Measurements from ENCODE around the gene LCE3D. TPM values are rescaled to one million over a fixed set of nuclear protein-coding genes. Genes with fewer than 3 reads are reported as not detected.

LCE3D gene
- total and polyA plus RNA-seq, 2 of the 4 experiments (the other 2 are of a cell fraction): not detected

DNA sequence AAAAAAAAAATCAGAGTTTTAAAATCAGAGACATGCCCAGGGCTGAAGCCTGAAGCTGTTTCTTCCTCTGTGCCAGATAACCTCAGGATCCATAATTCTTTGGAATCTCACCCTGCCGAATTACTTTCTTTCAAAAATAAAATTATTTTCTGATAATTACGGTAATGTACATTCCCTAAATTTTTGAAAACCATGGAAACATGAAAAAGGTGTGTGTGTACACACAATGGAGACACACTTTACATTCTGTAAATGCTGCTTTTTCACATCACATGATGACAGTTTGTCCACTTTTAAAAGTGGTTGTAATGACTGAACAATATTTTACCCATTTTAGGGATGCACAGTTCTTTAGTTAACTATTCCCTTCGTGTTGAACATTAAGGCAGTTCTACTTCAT is 44.5 kb downstream of the LCE3D start:
- in situ Hi-C loops (cut with MboI; ENCODE audit: low sequenced_read_pairs) (no loop called here), dilution Hi-C loops (cut with HindIII; ENCODE audit: low sequenced_read_pairs, unreplicated experiment) (no loop called here), intact Hi-C loops (cut with micrococcal nuclease) (no loop called here)
- no peaks in the 10 kb centered on the region for H3K27me3 ChIP-seq (ENCODE audit: control insufficient read depth, insufficient read depth, low read length)
- H3K27ac ChIP-seq (ENCODE audit: insufficient read depth, low read length): no peak overlapping the region
- no peak overlapping the region for H4K5ac ChIP-seq (ENCODE audit: low read depth, low read length)
- H2AK5ac ChIP-seq (ENCODE audit: low read depth, low read length): no peak overlapping the region
- H4K91ac ChIP-seq (ENCODE audit: insufficient read depth, low read depth, low read length): no peak overlapping the region
- ChIA-PET CTCF (no interaction called here), POLR2A (ENCODE audit: unreplicated experiment) (no interaction called here)
- H2BK20ac ChIP-seq (ENCODE audit: low read depth, low read length): no peak overlapping the region
- H3K23ac ChIP-seq (ENCODE audit: low read depth, low read length): no peak overlapping the region
- no peak overlapping the region for H2BK15ac ChIP-seq (ENCODE audit: low read depth, low read length)
- no peaks in the 10 kb centered on the region for H3K36me3 ChIP-seq (ENCODE audit: control insufficient read depth, insufficient read depth, low read length)
- H3K4me1 ChIP-seq (ENCODE audit: control insufficient read depth, insufficient read depth, low read length): no peaks in the 10 kb centered on the region
- WGBS, 2 experiments (ENCODE audit: extremely low coverage in 2 of 2, insufficient read length in 1 of 2): no CpG with 5 or more reads among the region's 3 CpGs
- no peak overlapping the region for H2BK120ac ChIP-seq (ENCODE audit: low read depth, low read length)
- no TSS peak for BruUV-seq (replicated peaks)
- no peak overlapping the region for H3K14ac ChIP-seq (replicated peaks; ENCODE audit: low read depth, low read length)
- H2AFZ ChIP-seq (replicated peaks; ENCODE audit: low read length, poor library complexity): no peak overlapping the region
- H3K4me2 ChIP-seq (ENCODE audit: low read depth, low read length): no peak overlapping the region
- no peaks in the 10 kb centered on the region for H3K9me1 ChIP-seq (ENCODE audit: insufficient read depth, low read length)
- no peak overlapping the region for H3K56ac ChIP-seq (ENCODE audit: extremely low read depth, insufficient read depth, low read length)
- no peak overlapping the region for H3K4me3 ChIP-seq (ENCODE audit: insufficient read depth, low read depth, low read length)
- no peak for TF ChIP-seq POLR2A (IDR thresholded peaks at IDR 0.05; ENCODE audit: low read depth, low read length)
- TF ChIP-seq, protein P1, sequence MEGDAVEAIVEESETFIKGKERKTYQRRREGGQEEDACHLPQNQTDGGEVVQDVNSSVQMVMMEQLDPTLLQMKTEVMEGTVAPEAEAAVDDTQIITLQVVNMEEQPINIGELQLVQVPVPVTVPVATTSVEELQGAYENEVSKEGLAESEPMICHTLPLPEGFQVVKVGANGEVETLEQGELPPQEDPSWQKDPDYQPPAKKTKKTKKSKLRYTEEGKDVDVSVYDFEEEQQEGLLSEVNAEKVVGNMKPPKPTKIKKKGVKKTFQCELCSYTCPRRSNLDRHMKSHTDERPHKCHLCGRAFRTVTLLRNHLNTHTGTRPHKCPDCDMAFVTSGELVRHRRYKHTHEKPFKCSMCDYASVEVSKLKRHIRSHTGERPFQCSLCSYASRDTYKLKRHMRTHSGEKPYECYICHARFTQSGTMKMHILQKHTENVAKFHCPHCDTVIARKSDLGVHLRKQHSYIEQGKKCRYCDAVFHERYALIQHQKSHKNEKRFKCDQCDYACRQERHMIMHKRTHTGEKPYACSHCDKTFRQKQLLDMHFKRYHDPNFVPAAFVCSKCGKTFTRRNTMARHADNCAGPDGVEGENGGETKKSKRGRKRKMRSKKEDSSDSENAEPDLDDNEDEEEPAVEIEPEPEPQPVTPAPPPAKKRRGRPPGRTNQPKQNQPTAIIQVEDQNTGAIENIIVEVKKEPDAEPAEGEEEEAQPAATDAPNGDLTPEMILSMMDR (conservative IDR thresholded peaks at IDR 0.05; ENCODE audit: low read depth, low read length): no peak
- TF ChIP-seq NFE2L2 (IDR thresholded peaks at IDR 0.05; ENCODE audit: low read depth, low read length): no peak
- no peak for TF ChIP-seq MAZ (IDR thresholded peaks at IDR 0.05; ENCODE audit: borderline replicate concordance, low read depth, low read length)
- no peak for TF ChIP-seq RFX5 (IDR thresholded peaks at IDR 0.05; ENCODE audit: low read depth, low read length)
- TF ChIP-seq CHD1 (IDR thresholded peaks at IDR 0.05; ENCODE audit: low read depth, low read length): no peak
- TF ChIP-seq, protein P2, sequence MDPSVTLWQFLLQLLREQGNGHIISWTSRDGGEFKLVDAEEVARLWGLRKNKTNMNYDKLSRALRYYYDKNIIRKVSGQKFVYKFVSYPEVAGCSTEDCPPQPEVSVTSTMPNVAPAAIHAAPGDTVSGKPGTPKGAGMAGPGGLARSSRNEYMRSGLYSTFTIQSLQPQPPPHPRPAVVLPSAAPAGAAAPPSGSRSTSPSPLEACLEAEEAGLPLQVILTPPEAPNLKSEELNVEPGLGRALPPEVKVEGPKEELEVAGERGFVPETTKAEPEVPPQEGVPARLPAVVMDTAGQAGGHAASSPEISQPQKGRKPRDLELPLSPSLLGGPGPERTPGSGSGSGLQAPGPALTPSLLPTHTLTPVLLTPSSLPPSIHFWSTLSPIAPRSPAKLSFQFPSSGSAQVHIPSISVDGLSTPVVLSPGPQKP (IDR thresholded peaks at IDR 0.05; ENCODE audit: borderline replicate concordance, low read depth, low read length): no peak
- TF ChIP-seq, protein P3, sequence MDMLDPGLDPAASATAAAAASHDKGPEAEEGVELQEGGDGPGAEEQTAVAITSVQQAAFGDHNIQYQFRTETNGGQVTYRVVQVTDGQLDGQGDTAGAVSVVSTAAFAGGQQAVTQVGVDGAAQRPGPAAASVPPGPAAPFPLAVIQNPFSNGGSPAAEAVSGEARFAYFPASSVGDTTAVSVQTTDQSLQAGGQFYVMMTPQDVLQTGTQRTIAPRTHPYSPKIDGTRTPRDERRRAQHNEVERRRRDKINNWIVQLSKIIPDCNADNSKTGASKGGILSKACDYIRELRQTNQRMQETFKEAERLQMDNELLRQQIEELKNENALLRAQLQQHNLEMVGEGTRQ (IDR thresholded peaks at IDR 0.05; ENCODE audit: low read depth, low read length): no peak
- no peak for TF ChIP-seq MAFK (IDR thresholded peaks at IDR 0.05; ENCODE audit: low read depth, low read length)
- no peak for TF ChIP-seq MXI1 (IDR thresholded peaks at IDR 0.05; ENCODE audit: borderline replicate concordance, low read depth, low read length)
- TF ChIP-seq SMC3 (IDR thresholded peaks at IDR 0.05; ENCODE audit: low read depth, low read length): no peak
- no peak for TF ChIP-seq RCOR1 (IDR thresholded peaks at IDR 0.05; ENCODE audit: insufficient replicate concordance, low read length)
- H2AK9ac ChIP-seq (replicated peaks; ENCODE audit: low read depth, low read length, poor library complexity): no peak overlapping the region
- no peak overlapping the region for H3K9ac ChIP-seq (ENCODE audit: low read depth, low read length)
- no peak overlapping the region for H3K18ac ChIP-seq (ENCODE audit: low read depth, low read length)
- H4K20me1 ChIP-seq (ENCODE audit: insufficient read depth, low read length): no peaks in the 10 kb centered on the region
- DNase-seq: no peak
- no peak for ATAC-seq (ENCODE audit: low read depth)
- no peak overlapping the region for H2BK5ac ChIP-seq (ENCODE audit: low read depth, low read length, poor library complexity, severe bottlenecking)
- H3K9me3 ChIP-seq (ENCODE audit: control insufficient read depth, insufficient read depth, low read length): no peaks in the 10 kb centered on the region
- no peak overlapping the region for H4K8ac ChIP-seq (ENCODE audit: low read depth in 2 of 2, low read length in 2 of 2)
- H3K79me1 ChIP-seq (ENCODE audit: low read depth in 1 of 2, low read length in 2 of 2): no peaks in the 10 kb centered on the region
- no peak overlapping the region for H3K4ac ChIP-seq (ENCODE audit: low read depth, low read length)
